ENCODE results near the gene BLOC1S6.

DNA sequence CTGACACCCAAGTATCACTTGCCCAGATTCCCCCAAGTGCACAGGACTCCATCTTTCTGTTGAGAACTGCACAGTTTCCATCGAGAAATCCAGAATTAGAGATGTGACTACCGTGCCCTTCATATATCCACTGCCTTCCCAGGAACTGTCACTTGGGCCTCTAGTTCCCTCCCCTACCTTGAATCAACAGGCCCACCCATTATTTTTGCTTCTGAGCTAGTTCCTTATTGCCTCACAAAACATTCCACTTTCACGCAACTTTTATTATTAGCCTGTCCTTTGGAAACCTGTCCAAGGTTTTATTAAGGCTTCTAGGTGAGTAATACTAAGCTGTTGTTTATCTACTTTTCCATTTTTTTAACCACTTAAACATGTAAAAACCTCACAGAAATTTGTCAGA lies 47.5 kb upstream of the BLOC1S6 start:
- TF ChIP-seq, protein P1, sequence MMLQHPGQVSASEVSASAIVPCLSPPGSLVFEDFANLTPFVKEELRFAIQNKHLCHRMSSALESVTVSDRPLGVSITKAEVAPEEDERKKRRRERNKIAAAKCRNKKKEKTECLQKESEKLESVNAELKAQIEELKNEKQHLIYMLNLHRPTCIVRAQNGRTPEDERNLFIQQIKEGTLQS (CRISPR knock-in tag; IDR thresholded peaks at IDR 0.05): no peak
- TF ChIP-seq, protein P2, sequence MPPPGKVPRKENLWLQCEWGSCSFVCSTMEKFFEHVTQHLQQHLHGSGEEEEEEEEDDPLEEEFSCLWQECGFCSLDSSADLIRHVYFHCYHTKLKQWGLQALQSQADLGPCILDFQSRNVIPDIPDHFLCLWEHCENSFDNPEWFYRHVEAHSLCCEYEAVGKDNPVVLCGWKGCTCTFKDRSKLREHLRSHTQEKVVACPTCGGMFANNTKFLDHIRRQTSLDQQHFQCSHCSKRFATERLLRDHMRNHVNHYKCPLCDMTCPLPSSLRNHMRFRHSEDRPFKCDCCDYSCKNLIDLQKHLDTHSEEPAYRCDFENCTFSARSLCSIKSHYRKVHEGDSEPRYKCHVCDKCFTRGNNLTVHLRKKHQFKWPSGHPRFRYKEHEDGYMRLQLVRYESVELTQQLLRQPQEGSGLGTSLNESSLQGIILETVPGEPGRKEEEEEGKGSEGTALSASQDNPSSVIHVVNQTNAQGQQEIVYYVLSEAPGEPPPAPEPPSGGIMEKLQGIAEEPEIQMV (CRISPR knock-in tag; IDR thresholded peaks at IDR 0.05; ENCODE audit: low read depth): no peak
- TF ChIP-seq HDAC1 (CRISPR knock-in tag; IDR thresholded peaks at IDR 0.05) (no peak), SUZ12 (IDR thresholded peaks at IDR 0.05; ENCODE audit: low read depth, low read length) (no peak), TAF1 (CRISPR knock-in tag; IDR thresholded peaks at IDR 0.05) (no peak)
- TF ChIP-seq, protein P3, sequence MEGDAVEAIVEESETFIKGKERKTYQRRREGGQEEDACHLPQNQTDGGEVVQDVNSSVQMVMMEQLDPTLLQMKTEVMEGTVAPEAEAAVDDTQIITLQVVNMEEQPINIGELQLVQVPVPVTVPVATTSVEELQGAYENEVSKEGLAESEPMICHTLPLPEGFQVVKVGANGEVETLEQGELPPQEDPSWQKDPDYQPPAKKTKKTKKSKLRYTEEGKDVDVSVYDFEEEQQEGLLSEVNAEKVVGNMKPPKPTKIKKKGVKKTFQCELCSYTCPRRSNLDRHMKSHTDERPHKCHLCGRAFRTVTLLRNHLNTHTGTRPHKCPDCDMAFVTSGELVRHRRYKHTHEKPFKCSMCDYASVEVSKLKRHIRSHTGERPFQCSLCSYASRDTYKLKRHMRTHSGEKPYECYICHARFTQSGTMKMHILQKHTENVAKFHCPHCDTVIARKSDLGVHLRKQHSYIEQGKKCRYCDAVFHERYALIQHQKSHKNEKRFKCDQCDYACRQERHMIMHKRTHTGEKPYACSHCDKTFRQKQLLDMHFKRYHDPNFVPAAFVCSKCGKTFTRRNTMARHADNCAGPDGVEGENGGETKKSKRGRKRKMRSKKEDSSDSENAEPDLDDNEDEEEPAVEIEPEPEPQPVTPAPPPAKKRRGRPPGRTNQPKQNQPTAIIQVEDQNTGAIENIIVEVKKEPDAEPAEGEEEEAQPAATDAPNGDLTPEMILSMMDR (CRISPR knock-in tag; IDR thresholded peaks at IDR 0.05): no peak
- TF ChIP-seq, protein P4, sequence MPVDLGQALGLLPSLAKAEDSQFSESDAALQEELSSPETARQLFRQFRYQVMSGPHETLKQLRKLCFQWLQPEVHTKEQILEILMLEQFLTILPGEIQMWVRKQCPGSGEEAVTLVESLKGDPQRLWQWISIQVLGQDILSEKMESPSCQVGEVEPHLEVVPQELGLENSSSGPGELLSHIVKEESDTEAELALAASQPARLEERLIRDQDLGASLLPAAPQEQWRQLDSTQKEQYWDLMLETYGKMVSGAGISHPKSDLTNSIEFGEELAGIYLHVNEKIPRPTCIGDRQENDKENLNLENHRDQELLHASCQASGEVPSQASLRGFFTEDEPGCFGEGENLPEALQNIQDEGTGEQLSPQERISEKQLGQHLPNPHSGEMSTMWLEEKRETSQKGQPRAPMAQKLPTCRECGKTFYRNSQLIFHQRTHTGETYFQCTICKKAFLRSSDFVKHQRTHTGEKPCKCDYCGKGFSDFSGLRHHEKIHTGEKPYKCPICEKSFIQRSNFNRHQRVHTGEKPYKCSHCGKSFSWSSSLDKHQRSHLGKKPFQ (CRISPR knock-in tag; IDR thresholded peaks at IDR 0.05; ENCODE audit: insufficient replicate concordance): no peak

Measured in HepG2 (cell line).